ENCODE results near the gene CA10. TPM values are rescaled to one million over a fixed set of nuclear protein-coding genes. Genes with fewer than 3 reads are reported as not detected.

CA10 gene
- total RNA-seq, 2 donors from 2014 or later, result not detected

DNA sequence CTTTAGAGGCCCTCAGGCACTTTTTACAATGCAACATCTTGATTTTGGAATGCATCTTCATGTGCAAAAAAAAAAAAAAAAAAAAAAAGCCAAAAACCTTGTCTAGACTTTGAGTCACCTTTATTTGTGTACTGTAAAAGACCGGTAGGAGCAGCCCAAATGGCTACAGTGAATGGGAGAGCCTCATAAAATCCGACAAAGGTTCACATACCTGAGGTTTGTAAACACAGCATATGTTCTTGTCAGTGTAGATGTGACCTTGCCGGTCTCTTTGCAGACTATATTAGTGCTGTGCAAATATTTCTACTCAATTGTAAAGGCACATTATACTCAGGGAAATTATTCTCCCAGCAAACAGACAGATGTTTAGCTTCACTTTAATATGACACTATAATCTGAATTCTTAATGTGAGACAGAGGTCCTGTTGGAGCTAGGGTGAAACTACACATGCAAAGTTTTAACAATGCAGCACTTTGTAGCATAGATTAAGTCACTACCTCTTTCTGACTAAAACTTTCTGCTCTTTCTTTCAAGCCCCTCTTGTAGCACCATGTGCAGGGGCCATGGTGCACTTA is 211.3 kb downstream of the CA10 start:
- peaks cover 0 to 9% of the 10 kb centered on the region in 2 donors for H3K9me3 Mint-ChIP-seq
- ATAC-seq (no peak), DNase-seq (ENCODE audit: low spot score in 2 of 2) (no peak)
- no peak overlapping the region for H3K27ac Mint-ChIP-seq
- H3K36me3 Mint-ChIP-seq, result no peaks in the 10 kb centered on the region

DNA sequence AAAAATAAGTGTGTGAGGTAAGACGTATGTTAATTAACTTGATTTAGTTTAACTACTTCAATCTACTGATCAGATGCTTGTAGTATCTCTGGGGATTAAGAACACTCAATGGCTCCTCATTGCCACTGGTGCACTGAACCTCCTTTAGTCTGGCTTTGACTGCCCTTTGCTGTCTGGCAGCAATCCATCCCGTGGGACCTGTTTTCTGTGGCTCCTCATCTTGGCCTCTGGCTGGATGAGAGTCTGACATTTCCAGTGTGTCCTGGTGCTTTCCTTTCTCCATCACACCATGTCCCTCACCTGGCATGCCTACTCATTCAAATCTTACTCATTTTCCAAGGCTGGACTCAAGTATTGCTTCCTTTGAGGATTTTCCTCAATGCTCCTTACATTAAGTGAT is 212.2 kb downstream of the CA10 start:
- peaks cover 0 to 5% of the 10 kb centered on the region in 2 donors for H3K9me3 Mint-ChIP-seq
- H3K27ac Mint-ChIP-seq, result no peak overlapping the region
- H3K36me3 Mint-ChIP-seq, result no peaks in the 10 kb centered on the region
- DNase-seq (ENCODE audit: low spot score in 2 of 2), result no peak
- ATAC-seq, result no peak

DNA sequence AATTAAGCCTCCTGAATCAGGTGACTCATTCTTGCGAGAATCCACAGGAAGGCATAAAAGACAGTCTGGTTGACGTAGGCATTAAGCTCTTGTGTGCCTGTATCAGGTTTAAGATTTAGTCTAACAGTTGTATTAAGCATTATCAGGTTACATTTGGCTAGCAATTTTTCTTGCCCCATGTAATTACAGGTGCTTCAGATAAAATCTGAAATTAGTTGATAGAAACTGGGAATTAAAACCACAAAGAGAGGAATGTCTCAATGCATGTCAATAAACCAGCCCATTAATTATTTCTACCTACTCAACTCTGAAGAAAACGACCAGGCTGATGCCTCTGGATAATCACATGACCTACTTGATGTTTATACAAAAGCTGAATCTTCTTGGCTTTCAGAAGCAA is 217.2 kb downstream of the CA10 start:
- ATAC-seq (no peak), DNase-seq (ENCODE audit: low spot score in 2 of 2) (no peak)
- no peak overlapping the region for H3K27ac Mint-ChIP-seq
- H3K36me3 Mint-ChIP-seq, result no peaks in the 10 kb centered on the region
- no peaks in the 10 kb centered on the region for H3K9me3 Mint-ChIP-seq

GRCh38 chr17:51937264-51937663 is 221.2 kb downstream of the CA10 start:
- H3K27ac Mint-ChIP-seq, result no peak overlapping the region
- no peaks in the 10 kb centered on the region for H3K9me3 Mint-ChIP-seq
- DNase-seq (ENCODE audit: low spot score in 2 of 2), result no peak
- no peak for ATAC-seq
- H3K36me3 Mint-ChIP-seq, result no peaks in the 10 kb centered on the region

GRCh38 chr17:51935477-51935876 is 223.0 kb downstream of the CA10 start:
- DNase-seq (ENCODE audit: low spot score in 2 of 2), result no peak
- Mint-ChIP-seq H3K9me3 (no peaks in the 10 kb centered on the region), H3K27ac (no peak overlapping the region), H3K36me3 (no peaks in the 10 kb centered on the region)
- no peak for ATAC-seq

DNA sequence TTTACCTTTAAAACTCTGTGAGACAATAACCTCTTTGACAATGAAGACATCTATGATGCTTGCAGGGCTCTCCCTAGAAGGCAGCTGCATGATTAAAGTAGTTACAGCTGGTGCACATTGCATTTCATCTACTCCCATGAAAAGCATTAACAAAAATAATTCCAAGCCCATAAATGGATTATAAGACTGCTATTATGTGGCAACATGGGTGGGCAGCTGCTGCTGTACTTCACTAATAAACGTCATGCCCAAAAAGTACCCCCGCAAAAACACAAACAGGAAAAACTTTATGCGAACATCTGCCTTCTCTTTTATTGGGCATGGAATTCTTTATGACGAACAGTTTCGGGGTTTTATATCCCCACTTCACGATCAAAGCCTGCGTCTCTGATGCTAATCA is 224.9 kb downstream of the CA10 start:
- DNase-seq (ENCODE audit: low spot score in 2 of 2) (no peak), ATAC-seq (no peak)
- no peaks in the 10 kb centered on the region for H3K36me3 Mint-ChIP-seq
- H3K9me3 Mint-ChIP-seq, result no peaks in the 10 kb centered on the region
- no peak overlapping the region for H3K27ac Mint-ChIP-seq

DNA sequence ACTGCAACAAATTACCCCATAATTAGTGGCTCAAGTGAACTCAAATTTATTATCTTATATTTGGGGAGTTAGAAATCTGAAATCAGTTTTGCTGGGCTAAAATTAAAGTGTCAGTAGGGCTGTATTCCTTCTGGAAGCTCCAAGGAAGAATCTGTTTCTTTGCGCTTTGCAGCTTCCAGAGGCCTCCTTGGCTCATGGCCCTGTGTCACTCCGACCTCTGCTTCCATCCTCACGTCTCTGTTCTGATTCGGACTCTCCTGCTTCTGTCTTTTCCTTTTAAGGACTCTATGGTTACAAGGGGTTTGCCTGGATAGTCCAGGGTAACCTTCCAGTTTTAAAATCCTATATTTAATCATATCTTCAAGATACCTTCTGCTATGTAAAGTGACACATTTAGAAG is 232.1 kb downstream of the CA10 start:
- ATAC-seq (no peak), DNase-seq (ENCODE audit: low spot score in 2 of 2) (no peak)
- no peaks in the 10 kb centered on the region for H3K36me3 Mint-ChIP-seq
- no peaks in the 10 kb centered on the region for H3K9me3 Mint-ChIP-seq
- H3K27ac Mint-ChIP-seq, result no peak overlapping the region

DNA sequence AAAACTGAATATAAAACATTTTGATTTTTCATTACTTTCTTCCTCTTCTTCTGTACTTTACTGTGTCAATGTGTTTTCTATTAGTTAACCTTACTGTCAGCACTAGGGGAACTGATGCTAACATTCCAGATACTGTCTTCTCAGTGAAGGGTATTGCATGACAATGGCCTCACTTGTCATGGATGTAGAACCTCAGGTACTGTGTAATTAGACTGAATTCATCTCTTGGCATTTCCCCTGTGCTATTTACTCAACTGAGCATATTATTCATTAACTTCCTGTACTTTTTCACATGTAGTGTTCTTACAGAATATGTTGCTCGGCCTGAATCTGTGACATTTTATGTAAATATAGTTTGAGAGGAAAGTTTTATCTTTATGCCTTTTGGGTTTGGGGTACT is 237.0 kb downstream of the CA10 start:
- H3K27ac Mint-ChIP-seq, result no peak overlapping the region
- no peaks in the 10 kb centered on the region for H3K36me3 Mint-ChIP-seq
- DNase-seq (ENCODE audit: low spot score in 2 of 2) (no peak), ATAC-seq (no peak)
- H3K9me3 Mint-ChIP-seq, result no peaks in the 10 kb centered on the region

- DNase-seq (ENCODE audit: low spot score in 2 of 2) (no peak), ATAC-seq (no peak)
- no peaks in the 10 kb centered on the region for H3K9me3 Mint-ChIP-seq
- H3K27ac Mint-ChIP-seq, result no peak overlapping the region
- no peaks in the 10 kb centered on the region for H3K36me3 Mint-ChIP-seq
Observed at GRCh38 chr17:51914577-51914976, 243.9 kb downstream of the CA10 start.

DNA sequence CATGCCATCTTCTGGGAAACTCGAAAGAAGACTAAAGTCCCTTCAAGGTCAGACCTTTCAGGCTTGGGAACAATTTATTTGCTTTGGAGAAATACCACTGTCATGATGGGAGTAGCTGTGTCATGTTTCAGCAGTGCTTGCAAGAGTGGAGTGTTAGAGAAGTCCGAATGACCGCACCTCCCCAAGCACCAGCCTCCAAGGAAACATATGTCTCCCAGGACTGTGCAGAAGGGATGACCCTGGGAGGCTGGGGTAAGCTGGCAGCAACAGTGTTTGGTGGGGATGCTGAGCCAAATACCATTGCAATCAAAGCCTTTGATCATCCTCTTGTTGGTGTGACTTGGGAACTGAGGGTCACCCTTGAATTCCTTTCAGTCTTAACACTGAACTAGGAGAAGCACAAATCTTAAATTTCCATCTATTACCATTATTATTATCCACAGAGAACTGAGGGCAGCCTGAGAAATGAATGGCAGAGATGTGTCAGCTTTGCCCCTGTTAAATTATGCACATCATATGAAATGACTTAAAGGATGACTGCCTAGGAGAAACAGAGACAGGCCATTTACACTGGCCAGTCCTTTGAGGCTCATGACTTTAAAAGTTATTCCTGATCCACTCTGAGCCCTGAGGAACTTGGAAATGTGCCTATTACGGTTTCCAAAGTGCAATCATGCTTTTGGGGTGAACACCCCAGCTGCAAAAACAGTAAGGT is 244.9 kb downstream of the CA10 start:
- no peaks in the 10 kb centered on the region for H3K36me3 Mint-ChIP-seq
- ATAC-seq (no peak), DNase-seq (ENCODE audit: low spot score in 2 of 2) (no peak)
- no peak overlapping the region for H3K27ac Mint-ChIP-seq
- H3K9me3 Mint-ChIP-seq, result no peaks in the 10 kb centered on the region

- no peaks in the 10 kb centered on the region for H3K36me3 Mint-ChIP-seq
- no peaks in the 10 kb centered on the region for H3K9me3 Mint-ChIP-seq
- no peak for ATAC-seq
- H3K27ac Mint-ChIP-seq, result no peak overlapping the region
- no peak for DNase-seq (ENCODE audit: low spot score in 2 of 2)
Observed at GRCh38 chr17:51912939-51913338, 245.6 kb downstream of the CA10 start.

DNA sequence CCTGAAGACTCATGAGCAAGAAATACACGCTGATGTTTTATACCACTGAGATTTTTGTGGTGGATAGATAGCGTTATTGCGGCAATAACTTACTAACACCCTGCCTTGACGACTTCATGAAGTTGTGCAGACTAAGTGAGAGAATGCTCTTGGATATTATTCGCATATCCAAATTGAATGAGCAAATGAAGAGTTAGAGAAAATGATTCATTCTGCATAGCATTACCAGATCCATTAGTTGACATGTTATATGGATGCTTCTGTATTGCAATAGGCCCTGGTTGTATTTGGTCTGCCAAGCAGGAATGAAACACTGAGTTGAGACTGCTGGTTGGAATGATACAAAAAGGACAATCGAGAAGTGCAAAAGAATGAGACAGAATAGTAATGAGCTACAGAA is 247.3 kb downstream of the CA10 start:
- no peak for DNase-seq (ENCODE audit: low spot score in 2 of 2)
- ATAC-seq, result no peak
- H3K9me3 Mint-ChIP-seq, result no peaks in the 10 kb centered on the region
- no peaks in the 10 kb centered on the region for H3K36me3 Mint-ChIP-seq
- H3K27ac Mint-ChIP-seq, result no peak overlapping the region

DNA sequence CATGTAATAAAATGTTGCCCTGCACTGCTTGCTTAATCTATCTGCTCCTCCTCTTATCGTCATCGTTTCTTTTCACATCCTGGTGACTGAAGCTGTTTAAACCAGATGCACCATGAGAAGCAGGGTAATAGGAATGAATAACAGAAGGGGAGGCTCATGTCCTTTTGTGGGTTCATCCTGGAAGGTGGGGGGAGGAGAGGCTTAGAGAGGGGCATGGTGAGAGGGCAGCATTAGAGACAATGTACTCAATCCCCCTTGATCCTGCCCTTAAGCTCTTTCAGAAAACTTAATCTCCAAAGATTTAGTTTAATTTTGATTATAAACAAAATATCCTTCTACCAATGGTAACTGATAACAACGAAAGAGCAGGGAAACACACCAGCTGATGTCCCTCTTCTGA is 248.5 kb downstream of the CA10 start:
- H3K9me3 Mint-ChIP-seq, result no peaks in the 10 kb centered on the region
- H3K27ac Mint-ChIP-seq, result no peak overlapping the region
- DNase-seq (ENCODE audit: low spot score in 2 of 2) (no peak), ATAC-seq (no peak)
- no peaks in the 10 kb centered on the region for H3K36me3 Mint-ChIP-seq

GRCh38 chr17:51908841-51909537 is 249.5 kb downstream of the CA10 start:
- no peaks in the 10 kb centered on the region for H3K36me3 Mint-ChIP-seq
- H3K27ac Mint-ChIP-seq, result no peak overlapping the region
- ATAC-seq (no peak), DNase-seq (ENCODE audit: low spot score in 2 of 2) (no peak)
- no peaks in the 10 kb centered on the region for H3K9me3 Mint-ChIP-seq

DNA sequence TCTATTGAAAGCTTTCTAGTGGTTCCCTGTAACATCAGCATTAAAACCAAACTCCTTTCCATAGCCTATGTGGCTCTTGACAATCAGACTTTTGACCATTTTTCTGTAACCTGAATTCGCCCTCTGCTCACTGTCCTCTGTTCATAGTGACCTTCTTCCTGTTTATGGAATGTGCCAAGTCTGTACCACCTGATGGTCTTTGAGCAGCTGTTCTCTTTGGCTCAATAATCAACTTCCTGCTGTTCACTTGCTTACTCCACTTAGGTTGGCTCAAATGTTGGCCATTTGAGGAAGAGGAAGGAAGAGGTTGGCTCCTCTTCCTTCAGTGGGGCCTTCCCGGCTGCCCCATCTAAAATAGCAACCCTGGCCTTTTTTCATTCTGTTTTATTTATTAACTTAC is 251.5 kb downstream of the CA10 start:
- no peak overlapping the region for H3K27ac Mint-ChIP-seq
- ATAC-seq, result no peak

DNA sequence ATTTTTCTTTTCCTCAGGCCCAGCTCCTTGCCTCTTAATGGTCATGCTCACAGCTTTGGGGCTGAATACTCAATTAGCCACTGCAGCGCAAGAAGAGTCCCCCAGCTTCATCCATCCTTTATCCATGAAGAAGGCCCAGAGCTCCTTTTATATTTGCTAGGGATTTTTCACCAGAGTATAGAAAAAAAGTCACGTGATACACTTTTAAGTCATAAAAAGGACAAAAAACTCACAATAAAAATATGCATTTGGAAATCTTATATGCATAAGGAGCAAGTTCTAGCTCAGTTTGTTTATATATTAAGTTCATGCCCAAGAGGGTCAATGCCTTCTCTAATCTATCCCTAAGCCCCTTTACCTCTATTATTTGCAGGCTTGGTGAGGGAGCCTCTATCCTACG is 254.1 kb downstream of the CA10 start:
- Mint-ChIP-seq H3K9me3 (no peaks in the 10 kb centered on the region), H3K27ac (no peak overlapping the region), H3K36me3 (no peaks in the 10 kb centered on the region)
- no peak for DNase-seq (ENCODE audit: low spot score in 2 of 2)
- ATAC-seq, result no peak

More for the DNA sequence above, 251.5 kb downstream of the CA10 start:
- no peaks in the 10 kb centered on the region for H3K9me3 Mint-ChIP-seq
- H3K36me3 Mint-ChIP-seq, result no peaks in the 10 kb centered on the region
- no peak for DNase-seq (ENCODE audit: low spot score in 2 of 2)

- H3K9me3 Mint-ChIP-seq, result no peaks in the 10 kb centered on the region
- no peak for DNase-seq (ENCODE audit: low spot score in 2 of 2)
- H3K27ac Mint-ChIP-seq, result no peak overlapping the region
- H3K36me3 Mint-ChIP-seq, result no peaks in the 10 kb centered on the region
- no peak for ATAC-seq
Observed at GRCh38 chr17:51901242-51901641, 257.3 kb downstream of the CA10 start.

- H3K9me3 Mint-ChIP-seq, result no peaks in the 10 kb centered on the region
- no peaks in the 10 kb centered on the region for H3K36me3 Mint-ChIP-seq
Observed at GRCh38 chr17:51891936-51892335, 266.6 kb downstream of the CA10 start.

More at GRCh38 chr17:51891936-51892335, 266.6 kb downstream of the CA10 start:
- no peak overlapping the region for H3K27ac Mint-ChIP-seq
- ATAC-seq (no peak), DNase-seq (ENCODE audit: low spot score in 2 of 2) (no peak)
